NT2/D1 (cell line): ENCODE data around the gene GMNC.

ENCODE experiments used
- YY1 ChIP-seq: IDR thresholded peaks from 2 replicates; pipeline ENCODE4 v1.6.1; 2011; ENCODE audit not compliant: insufficient read length, insufficient read depth
- ZNF274 ChIP-seq: IDR thresholded peaks from 2 replicates; pipeline ENCODE4 v1.6.1; 2011; ENCODE audit warnings: mild to moderate bottlenecking, low read depth, low read length

DNA sequence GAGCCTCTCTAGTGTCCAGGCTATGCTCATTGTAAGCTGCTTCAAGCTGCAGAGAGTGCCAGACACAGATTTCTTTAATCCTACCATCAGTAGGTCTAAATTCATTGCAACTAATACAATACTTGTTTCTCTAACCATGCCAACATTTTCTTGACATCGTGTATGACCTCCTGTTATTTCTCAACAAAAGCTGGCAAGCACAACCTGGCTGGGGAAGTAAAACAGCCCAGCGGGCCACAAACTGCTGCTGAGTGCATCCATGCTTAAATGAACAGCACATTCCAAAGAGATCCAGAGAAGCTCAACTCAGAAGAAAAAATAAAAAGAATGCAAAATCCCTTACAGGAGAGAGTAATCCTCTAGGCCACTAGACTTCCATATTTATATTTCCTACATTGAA, 36.5 kb downstream of the GMNC start:
- TF ChIP-seq ZNF274 (no peak), YY1 (no peak)
